Astrocyte of the cerebellum (primary cell): ENCODE measurements around the gene MSI2.

Experiments
- DNase-seq: peaks from one replicate; pipeline ENCODE4 v3.0.0-alpha.2; 2011; ENCODE audit warnings: low read depth
- H3K4me3 ChIP-seq: 2 replicates; pipeline ENCODE4 v1.5.1; 2011; ENCODE audit warnings: mild to moderate bottlenecking, low read depth, low read length, moderate library complexity
- in situ Hi-C: cut with HindIII; loops from 2 replicates; pipeline ENCODE4 v1.10.0; 2017; ENCODE audit warnings: low sequenced_read_pairs
- TF ChIP-seq, protein P1 (sequence below): IDR thresholded peaks from 2 replicates; pipeline ENCODE4 v1.5.1; 2012; ENCODE audit warnings: low read length, low read depth, moderate library complexity, mild to moderate bottlenecking; ENCODE audit errors: missing control alignments

Gene MSI2

DNA sequence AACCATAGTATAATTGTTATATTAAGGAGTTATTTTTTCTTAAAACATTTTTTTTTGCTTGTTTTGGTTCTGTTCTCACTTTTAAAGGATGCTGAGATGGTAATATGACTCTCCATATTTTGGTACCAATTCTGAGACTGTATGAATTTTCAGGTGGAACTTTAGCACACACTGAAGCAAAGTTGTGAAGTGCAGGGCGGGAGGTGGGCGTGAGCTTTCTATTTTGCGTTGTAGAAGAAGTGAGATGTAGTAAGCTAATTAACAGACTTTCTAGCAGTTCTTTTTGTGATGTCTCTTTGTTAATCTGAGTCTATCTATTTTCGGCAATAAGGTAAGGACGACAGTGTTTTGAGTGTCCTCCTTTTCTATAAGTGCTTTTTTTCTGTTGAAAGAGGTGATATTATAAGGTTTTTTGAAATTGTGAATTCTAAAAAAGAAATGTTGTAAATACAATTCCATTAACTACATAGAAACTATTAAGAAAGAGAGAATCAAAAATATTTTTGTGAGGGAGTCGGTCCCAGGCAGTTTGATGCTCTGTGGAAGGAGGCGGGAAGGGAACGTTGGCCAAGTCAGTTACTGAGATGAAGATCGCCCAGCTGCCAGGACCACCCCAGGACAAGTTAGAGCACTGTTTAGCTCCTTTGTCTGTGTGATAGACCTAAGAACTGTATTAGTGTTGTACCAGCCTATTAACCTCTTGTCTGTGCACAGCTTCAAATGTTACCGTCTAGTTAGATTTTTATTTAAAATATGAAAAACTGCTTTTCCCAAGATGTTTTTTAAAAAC, 423.8 kb downstream of the MSI2 start:
- in situ Hi-C loops, result no loop called here
- no peak for DNase-seq
- no peak overlapping the region for H3K4me3 ChIP-seq
- TF ChIP-seq, protein P1, sequence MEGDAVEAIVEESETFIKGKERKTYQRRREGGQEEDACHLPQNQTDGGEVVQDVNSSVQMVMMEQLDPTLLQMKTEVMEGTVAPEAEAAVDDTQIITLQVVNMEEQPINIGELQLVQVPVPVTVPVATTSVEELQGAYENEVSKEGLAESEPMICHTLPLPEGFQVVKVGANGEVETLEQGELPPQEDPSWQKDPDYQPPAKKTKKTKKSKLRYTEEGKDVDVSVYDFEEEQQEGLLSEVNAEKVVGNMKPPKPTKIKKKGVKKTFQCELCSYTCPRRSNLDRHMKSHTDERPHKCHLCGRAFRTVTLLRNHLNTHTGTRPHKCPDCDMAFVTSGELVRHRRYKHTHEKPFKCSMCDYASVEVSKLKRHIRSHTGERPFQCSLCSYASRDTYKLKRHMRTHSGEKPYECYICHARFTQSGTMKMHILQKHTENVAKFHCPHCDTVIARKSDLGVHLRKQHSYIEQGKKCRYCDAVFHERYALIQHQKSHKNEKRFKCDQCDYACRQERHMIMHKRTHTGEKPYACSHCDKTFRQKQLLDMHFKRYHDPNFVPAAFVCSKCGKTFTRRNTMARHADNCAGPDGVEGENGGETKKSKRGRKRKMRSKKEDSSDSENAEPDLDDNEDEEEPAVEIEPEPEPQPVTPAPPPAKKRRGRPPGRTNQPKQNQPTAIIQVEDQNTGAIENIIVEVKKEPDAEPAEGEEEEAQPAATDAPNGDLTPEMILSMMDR, result no peak

DNA sequence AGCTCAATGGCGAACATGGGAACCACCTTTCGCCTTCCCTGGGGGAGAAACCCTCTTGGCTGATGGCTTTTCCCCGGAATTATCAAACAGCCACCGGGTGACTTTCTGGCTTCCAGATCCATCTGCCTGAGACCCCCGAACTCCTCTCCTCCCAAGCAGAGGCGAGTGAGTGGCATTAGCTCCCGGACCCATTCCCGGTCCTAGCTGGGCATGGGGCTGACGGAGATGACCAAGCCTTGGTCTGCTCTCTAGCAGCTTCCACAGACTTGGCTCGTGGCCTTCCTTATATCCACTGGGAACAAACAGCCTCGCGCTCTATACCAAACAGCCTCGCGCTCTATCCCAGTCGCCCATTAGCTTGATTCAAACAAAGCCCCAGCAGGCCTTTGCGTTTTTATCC, 426.4 kb downstream of the MSI2 start:
- TF ChIP-seq, protein P1, result no peak
- DNase-seq, result no peak
- in situ Hi-C loops, result no loop called here
- no peak overlapping the region for H3K4me3 ChIP-seq

DNA sequence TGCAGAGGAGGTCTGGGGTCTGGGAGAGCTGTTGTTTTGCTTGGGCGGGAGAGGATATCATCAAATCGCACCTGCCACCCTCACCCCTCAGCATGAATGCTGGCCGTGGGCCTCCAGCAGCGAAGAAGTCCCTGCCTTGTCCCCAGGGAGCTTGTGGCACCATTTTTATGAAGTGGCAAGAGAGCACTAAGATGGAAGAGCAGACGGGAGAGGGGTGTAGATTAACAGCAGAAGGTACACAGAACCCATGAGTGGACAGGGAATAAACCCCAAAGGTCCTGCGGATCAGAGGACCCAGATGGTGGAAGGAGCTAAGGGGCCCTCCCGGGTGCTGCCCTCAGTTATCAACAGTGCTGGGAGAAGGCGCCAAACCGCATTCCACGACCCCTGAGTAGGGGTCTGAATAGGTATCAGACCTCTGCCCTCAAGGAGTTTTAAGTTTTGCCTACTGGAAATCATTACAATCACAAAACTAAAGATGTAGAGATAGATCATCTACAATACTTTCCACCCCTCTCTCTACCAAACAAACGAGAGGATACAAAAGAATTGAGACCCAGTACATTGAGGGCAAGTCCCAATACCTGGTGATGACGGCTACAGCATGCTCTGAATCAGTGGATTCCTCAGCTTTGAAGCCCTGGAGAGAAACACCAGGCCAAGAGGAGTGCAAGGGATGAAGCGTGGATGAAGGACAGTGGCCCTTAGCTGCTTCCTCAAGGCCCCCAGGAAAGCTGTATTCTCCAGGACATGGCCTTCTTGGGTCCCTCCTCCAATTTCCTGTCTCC, 428.6 kb downstream of the MSI2 start:
- no peak overlapping the region for H3K4me3 ChIP-seq
- in situ Hi-C loops, result no loop called here
- TF ChIP-seq, protein P1, result no peak
- DNase-seq, result no peak

DNA sequence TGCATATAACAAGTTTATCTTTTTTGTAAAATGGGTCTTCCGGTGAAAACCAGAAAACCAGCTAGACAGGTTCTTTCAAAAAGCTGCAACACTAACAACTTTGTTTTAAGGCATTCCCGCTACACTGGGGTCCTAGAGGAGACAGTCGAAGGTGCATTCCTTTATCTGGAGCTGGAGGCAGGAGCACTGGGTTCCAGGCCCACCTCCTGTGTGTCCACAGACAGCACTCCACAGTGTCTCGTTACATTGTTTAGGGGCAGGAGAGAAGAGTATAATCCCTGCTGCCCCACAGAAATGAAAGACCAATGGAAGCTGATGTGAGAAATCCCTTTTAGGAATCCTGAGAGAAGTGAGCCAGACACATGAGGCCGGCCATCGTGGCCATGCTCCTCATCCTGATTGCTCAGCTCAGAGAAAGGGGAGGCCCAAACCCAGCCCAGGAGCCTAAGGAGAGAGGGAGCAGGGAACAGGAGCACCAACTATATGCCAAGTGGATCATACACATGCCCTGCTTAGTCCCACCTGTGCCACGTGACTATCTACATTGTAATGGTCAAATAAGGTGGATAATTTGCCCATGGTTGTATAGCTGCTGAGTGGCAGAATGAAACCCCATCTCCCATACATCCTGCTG, 429.3 kb downstream of the MSI2 start:
- TF ChIP-seq, protein P1, result no peak
- in situ Hi-C loops, result no loop called here
- no peak overlapping the region for H3K4me3 ChIP-seq
- DNase-seq, result no peak

DNA sequence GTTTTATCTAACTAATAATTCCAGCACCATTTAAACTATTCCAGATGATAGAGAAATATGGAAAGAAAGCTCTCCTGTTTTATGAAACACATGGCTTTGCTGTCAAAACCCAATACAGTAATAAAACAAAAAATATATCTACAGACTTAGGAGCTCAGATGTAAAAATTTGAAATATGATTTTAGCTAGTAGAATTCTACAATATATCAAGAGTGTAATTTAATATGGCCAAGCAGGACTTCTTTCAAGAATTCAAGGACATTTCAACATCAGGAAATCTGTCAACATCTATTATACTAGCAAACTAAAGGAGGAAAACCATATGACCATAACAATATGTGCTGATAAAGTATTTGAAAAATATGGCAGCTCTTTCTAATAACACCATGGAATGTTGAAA, 431.3 kb downstream of the MSI2 start:
- no peak for DNase-seq
- TF ChIP-seq, protein P1, result no peak
- in situ Hi-C loops, result no loop called here
- no peak overlapping the region for H3K4me3 ChIP-seq

DNA sequence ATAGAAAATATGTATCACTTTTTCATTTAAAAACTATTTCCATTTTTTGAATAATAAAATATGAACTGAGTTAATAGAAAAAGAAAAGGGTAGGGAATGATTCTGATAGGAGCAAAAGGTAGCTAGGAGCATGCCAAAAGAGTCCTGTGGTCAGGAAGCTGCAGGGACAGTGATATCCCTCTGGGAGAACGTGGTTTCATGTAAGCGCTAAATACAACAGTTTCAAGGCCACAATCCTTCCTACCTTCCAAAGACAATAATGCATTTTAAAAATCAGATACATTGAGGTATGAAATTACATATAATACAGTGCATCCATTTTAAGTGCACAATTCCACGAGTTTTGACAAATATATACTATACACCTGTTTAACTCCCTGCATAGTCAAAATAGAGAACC, 432.9 kb downstream of the MSI2 start:
- DNase-seq, result no peak
- TF ChIP-seq, protein P1, result no peak
- no peak overlapping the region for H3K4me3 ChIP-seq
- in situ Hi-C loops, result no loop called here
